Psoas muscle (tissue), 8 donors: Measurements from ENCODE around the gene S1PR5. TPM values are rescaled to one million over a fixed set of nuclear protein-coding genes. Genes with fewer than 3 reads are reported as not detected.

Experiments used
- ATAC-seq, 4 donors: fragments of 200-7000 bp; cut with Tn5 transposase; one replicate each; pipeline ENCODE4 v1.9.1; 2020; ENCODE audit warnings: moderate library complexity in 3 of 4, mild to moderate bottlenecking in 2 of 4
- DNase-seq, 2 donors: peaks; one replicate each; pipeline ENCODE4 v3.0.0-alpha.2; 2020
- H3K27ac ChIP-seq: fragments of 200-600 bp; one replicate; pipeline ENCODE4 v1.8.0; 2022
- H3K27me3 ChIP-seq, 3 donors: fragments of 200-600 bp in 1 of 3; one replicate each; pipeline versions ENCODE4 v1.6.1 to v1.8.0; 2013 to 2022; ENCODE audit warnings: low read length in 2 of 3, mild to moderate bottlenecking in 2 of 3, moderate library complexity in 1 of 3; ENCODE audit not compliant: insufficient read depth in 3 of 3
- H3K36me3 ChIP-seq, 2 donors: fragments of 200-600 bp in 1 of 2; one replicate each; pipeline versions ENCODE4 v1.6.1 to v1.8.0; 2013 to 2022; ENCODE audit warnings: low read depth in 1 of 2, mild to moderate bottlenecking in 1 of 2, moderate library complexity in 1 of 2; ENCODE audit not compliant: insufficient read depth in 1 of 2
- H3K4me1 ChIP-seq: fragments of 200-600 bp; one replicate; pipeline ENCODE4 v1.8.0; 2022
- H3K4me3 ChIP-seq: fragments of 200-600 bp; one replicate; pipeline ENCODE4 v1.8.0; 2022; ENCODE audit warnings: mild to moderate bottlenecking
- H3K9me3 ChIP-seq: fragments of 200-600 bp; one replicate; pipeline ENCODE4 v1.8.0; 2022
- WGBS, 3 donors: extraction: QIAGEN DNeasy Blood & Tissue Kit; methylation state at CpG; one replicate each; pipeline versions ENCODE4 v1.1.6 to v1.1.7; 2013; 5-methylcytosine and 5-hydroxymethylcytosine counted together
- intact Hi-C, 2 donors: fragments of 100-400 bp; cut with DNase I; formaldehyde crosslinking; loops; one replicate each; pipeline versions ENCODE4 v1.11.0 to v1.14.2; 2022
- polyA plus RNA-seq, 3 donors: library from polyadenylated mRNA; stranded (reverse); fragments of 200-250 nt; gene quantifications; one replicate each; pipeline ENCODE4 v1.2.3, GENCODE V29; 2013
- total RNA-seq, 4 donors: library from RNA; stranded (reverse); fragmentation: NEBNext Ultra II Directional in 2 of 4; extraction: Animal tissue kit (Norgen Biotek cat#: 25700) in 2 of 4; gene quantifications; one replicate each; pipeline versions ENCODE4 v1.2.1 to v1.2.4, GENCODE V29; 2021 to 2023
- TF ChIP-seq, protein P1 (sequence below): fragments of 200-600 bp; IDR thresholded peaks from one replicate; pipeline ENCODE4 v1.8.0; 2022; ENCODE audit warnings: antibody characterized with exemption
- donor health status: healthy with polysubstance abuse.
- donor health status: DM: no; HTN: no; CAD: no; lungs with moderate emphysema.
- donor health status: Bipolar disorder and iron deficiency.
- donor health status: healthy.
- donor health status: DM: yes; HTN: yes; CAD: no.
- donor health status: DM: no; HTN: no; CAD: no.
- donor health status: DM: no; HTN: no; CAD: no.
- donor health status: DM: yes; HTN: yes; CAD: no.

Gene S1PR5
- total and polyA plus RNA-seq, 7 donors, result 0.07 to 0.30 (median 0.15) TPM

DNA sequence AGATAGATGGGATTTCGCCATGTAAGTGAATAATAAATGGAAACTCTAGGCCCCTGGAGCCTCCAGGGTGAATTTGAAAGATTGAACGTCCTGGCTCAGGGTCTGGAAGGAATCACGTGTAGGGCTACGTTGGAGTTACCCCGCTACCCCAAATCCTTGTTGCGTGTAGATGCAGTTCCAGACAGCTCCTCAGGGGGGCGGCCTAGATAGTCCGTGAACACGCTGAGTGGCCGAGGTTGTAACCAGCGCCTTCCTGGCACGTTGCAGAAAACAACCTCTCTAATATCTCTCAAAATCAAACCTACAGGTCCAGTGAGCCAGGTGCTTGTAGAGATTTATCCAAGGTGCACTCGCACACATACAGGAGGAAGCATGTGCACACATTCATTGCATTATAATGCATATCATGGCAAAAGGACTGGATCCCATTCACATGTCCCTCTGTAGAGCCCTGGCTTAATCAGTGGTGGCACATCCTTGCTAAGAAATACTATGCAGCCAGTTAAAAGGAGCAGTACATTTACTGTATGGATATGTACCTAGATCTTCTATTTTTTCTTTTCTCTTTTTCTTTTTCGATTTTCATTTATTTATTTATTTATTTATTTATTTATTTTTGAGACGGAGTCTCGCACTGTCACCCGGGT is 11.5 kb downstream of the S1PR5 start:
- no peaks in the 10 kb centered on the region for H3K36me3 ChIP-seq
- H3K4me3 ChIP-seq, result no peak overlapping the region
- no peak overlapping the region for H3K27ac ChIP-seq
- DNase-seq (peak; percentile 75 to 88), ATAC-seq (no peak)
- no peaks in the 10 kb centered on the region for H3K9me3 ChIP-seq
- 32 to 34% (median 34%) methylated on average over 17 of the region's 17 CpGs for WGBS, 3 donors
- TF ChIP-seq, protein P1, sequence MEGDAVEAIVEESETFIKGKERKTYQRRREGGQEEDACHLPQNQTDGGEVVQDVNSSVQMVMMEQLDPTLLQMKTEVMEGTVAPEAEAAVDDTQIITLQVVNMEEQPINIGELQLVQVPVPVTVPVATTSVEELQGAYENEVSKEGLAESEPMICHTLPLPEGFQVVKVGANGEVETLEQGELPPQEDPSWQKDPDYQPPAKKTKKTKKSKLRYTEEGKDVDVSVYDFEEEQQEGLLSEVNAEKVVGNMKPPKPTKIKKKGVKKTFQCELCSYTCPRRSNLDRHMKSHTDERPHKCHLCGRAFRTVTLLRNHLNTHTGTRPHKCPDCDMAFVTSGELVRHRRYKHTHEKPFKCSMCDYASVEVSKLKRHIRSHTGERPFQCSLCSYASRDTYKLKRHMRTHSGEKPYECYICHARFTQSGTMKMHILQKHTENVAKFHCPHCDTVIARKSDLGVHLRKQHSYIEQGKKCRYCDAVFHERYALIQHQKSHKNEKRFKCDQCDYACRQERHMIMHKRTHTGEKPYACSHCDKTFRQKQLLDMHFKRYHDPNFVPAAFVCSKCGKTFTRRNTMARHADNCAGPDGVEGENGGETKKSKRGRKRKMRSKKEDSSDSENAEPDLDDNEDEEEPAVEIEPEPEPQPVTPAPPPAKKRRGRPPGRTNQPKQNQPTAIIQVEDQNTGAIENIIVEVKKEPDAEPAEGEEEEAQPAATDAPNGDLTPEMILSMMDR, result peak; percentile 74
- peaks cover 5% of the 10 kb centered on the region for H3K4me1 ChIP-seq
- peaks cover 0 to 14% (median 0%) of the 10 kb centered on the region in 3 donors for H3K27me3 ChIP-seq
- intact Hi-C loops, result loop anchor here in 1 of 2 donors (5.0 kb wide), 1 partner anchor 37 kb away; the partner anchor contains the start of gene ATG4D

DNA sequence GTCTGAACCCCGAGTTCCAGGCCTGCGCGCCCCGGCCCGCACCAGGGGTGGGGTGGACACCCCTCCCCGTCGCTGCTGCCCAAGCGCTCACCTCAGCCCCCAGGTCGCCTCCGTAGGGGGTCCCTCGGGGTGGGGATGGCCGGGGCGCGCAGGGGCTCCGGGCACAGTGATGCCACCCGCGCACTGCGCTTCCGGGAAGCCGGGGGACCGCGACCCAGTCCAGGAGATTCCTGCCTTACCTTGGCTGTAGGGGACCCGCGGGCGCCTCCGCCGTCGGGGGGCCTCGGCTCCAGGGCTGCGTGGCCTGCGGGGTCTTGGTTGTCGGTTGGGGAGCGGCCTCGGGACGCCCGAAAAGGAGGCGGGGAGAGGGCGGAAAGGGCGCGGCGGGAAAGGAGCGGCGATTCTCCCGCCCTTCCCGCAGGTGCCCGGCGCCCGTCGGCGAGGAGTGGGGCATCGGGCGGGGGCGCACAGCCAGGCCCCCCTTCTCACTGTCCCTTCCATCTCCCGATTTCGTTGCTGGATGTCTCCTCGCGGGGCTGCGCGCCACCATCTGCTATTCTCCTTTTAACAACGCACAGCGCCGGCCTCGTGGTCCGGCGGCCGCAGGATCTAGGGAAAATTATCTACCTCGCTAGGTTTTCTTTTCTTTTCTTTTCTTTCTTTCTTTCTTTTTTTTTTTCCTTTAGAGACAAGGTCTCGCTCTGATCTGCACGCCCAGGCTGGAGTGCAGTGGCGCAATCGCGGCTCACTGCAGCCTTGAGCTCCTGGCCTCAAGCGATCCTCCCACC is 14.1 kb downstream of the S1PR5 start, which contains the start of gene KEAP1:
Gene KEAP1 (minus strand): TSS at position 355 of the 788 bp plus-strand sequence. CDS start 3,323 bp downstream, outside the sequence.
- intact Hi-C loops, result loop anchor here in 1 of 2 donors (5.0 kb wide), 1 partner anchor 64 kb away; the partner anchor contains the start of genes CDKN2D and KRI1
- 6 to 10% (median 7%) methylated on average over 50 to 73 of the region's 73 CpGs for WGBS, 3 donors
- H3K27ac ChIP-seq, result peak within 1 kb of the TSS; percentile 98
- H3K4me1 ChIP-seq, result peaks cover 29% of the 10 kb centered on the region
- TF ChIP-seq, protein P1, result no peak
- peaks cover 0 to 20% of the 10 kb centered on the region in 2 donors for H3K36me3 ChIP-seq
- no peak for DNase-seq
- ATAC-seq, result peak; percentile 19 to 37 (median 33)
- H3K27me3 ChIP-seq, result no peaks in the 10 kb centered on the region
- no peaks in the 10 kb centered on the region for H3K9me3 ChIP-seq
- peak within 1 kb of the TSS; percentile 90 for H3K4me3 ChIP-seq

DNA sequence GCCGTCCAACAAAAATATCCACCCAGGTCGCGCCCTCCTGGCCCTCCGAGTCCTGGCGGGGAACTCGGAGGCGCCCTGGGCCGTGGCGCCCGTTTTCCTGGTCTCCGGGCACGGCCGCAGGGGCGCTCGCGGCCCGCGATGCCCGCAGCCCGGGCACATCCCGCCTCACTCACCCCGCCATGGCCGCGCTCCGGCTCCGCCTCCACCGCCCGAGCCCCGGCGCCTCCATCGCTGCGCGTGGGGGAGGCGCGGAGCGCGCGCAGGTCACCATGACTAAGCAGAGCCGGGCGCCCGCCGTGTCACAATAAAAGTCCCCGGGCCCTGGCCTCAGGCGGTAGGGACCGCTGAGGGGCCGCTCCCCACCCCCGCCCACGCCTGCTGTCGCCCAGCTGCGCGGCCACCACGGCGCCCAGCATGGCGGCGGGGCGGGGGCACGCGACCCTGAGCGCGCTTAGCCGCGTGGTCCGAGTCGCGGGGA is 14.7 kb downstream of the S1PR5 start:
- Histone ChIP-seq H3K4me3 (peak overlapping the region; percentile 90), H3K9me3 (no peaks in the 10 kb centered on the region), H3K36me3 (peaks cover 0 to 25% of the 10 kb centered on the region in 2 donors), H3K4me1 (peaks cover 32% of the 10 kb centered on the region), H3K27me3 (no peaks in the 10 kb centered on the region), H3K27ac (peak overlapping the region; percentile 98)
- DNase-seq (peak; percentile 95 to 97), ATAC-seq (peak; percentile 89 to 95 (median 94))
- TF ChIP-seq, protein P1, result no peak
- intact Hi-C loops, result loop anchor here in 1 of 2 donors (5.0 kb wide), 1 partner anchor 65 kb away; the partner anchor contains the start of genes CDKN2D and KRI1
- 0 to 1% (median 0%) methylated on average over 46 to 65 of the region's 65 CpGs for WGBS, 3 donors

DNA sequence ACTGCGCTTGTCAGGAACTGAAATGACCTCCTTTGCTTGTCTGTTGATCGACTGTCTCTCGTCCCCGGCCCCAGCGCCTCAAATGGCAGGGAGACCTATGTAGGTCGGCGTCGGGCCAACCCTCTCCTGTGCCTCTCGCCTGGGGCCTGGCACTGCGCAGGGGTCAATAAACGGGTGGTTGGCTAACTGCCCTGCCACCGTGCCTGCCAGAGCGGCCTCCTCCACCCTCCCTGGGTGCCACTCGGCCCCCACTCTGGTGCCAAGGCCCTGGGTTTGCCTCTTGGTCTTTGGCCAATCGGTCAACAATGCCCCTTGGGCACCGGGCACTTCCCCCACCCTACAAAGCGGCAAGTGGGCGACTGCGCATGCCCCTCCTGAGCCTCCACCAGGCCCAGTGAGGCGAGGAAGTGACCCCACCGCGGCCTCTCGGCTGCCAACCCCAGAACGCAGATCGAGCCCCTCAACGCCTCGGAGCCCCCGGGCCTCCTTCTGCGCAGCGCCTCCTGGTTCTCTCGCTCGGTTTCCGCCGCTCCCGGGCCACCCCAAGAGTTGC is 15.2 kb downstream of the S1PR5 start:
- Histone ChIP-seq H3K4me1 (peaks cover 38% of the 10 kb centered on the region), H3K27me3 (no peaks in the 10 kb centered on the region), H3K36me3 (peaks cover 3 to 30% of the 10 kb centered on the region in 2 donors), H3K27ac (peak overlapping the region; percentile 98), H3K9me3 (no peaks in the 10 kb centered on the region), H3K4me3 (peak overlapping the region; percentile 90)
- peak; percentile 83 to 94 for DNase-seq
- TF ChIP-seq, protein P1, result no peak
- intact Hi-C loops, result loop anchor here in 1 of 2 donors (5.0 kb wide), 1 partner anchor 65 kb away; the partner anchor contains the start of genes CDKN2D and KRI1
- WGBS, 3 donors, result 0 to 1% (median 0%) methylated on average over 34 to 35 of the region's 35 CpGs
- peak; percentile 72 to 81 (median 75) for ATAC-seq
